Stimulated activated effector memory CD8-positive, alpha-beta T cell treated with anti-CD3 and anti-CD28 coated beads, Interleukin-12 subunit alpha, Interleukin-12 subunit beta, amount 100 ng/mL, for 72 hours (primary cell): ENCODE data around the gene VMO1.

Source experiments
- ATAC-seq: fragments of 150-1000 bp; cut with Tn5 transposase; 2 replicates; pipeline ENCODE4 v1.10.0; 2021
- DNase-seq, 2 donors: peaks; one replicate each; pipeline ENCODE4 v3.0.0; 2021 to 2022; ENCODE audit warnings: low spot score in 2 of 2
- H3K27ac Mint-ChIP-seq: one replicate; pipeline ENCODE4 v1.8.0; 2022; ENCODE audit warnings: mild to moderate bottlenecking, mixed read lengths
- H3K36me3 Mint-ChIP-seq: one replicate; pipeline ENCODE4 v1.8.0; 2022; ENCODE audit warnings: mild to moderate bottlenecking, mixed read lengths
- H3K4me1 Mint-ChIP-seq: one replicate; pipeline ENCODE4 v1.8.0; 2022; ENCODE audit warnings: mixed read lengths
- H3K4me3 Mint-ChIP-seq: one replicate; pipeline ENCODE4 v1.8.0; 2022; ENCODE audit warnings: mild to moderate bottlenecking, mixed read lengths
- H3K9me3 Mint-ChIP-seq: one replicate; pipeline ENCODE4 v1.8.0; 2022; ENCODE audit warnings: mixed read lengths

The VMO1 gene

GRCh38 chr17:4748686-4749085, 37.5 kb downstream of the VMO1 start:
- no peaks in the 10 kb centered on the region for H3K36me3 Mint-ChIP-seq
- no peak for DNase-seq
- ATAC-seq: no peak
- H3K4me3 Mint-ChIP-seq: peak overlapping the region; percentile 51
- no peaks in the 10 kb centered on the region for H3K9me3 Mint-ChIP-seq
- H3K27ac Mint-ChIP-seq: no peak overlapping the region
- peaks cover 12% of the 10 kb centered on the region for H3K4me1 Mint-ChIP-seq

- peaks cover 12% of the 10 kb centered on the region for H3K4me1 Mint-ChIP-seq
- no peak overlapping the region for H3K27ac Mint-ChIP-seq
- no peaks in the 10 kb centered on the region for H3K36me3 Mint-ChIP-seq
- ATAC-seq: peak; percentile 85
- H3K4me3 Mint-ChIP-seq: peak overlapping the region; percentile 51
- H3K9me3 Mint-ChIP-seq: no peaks in the 10 kb centered on the region
- no peak for DNase-seq
Observed at GRCh38 chr17:4747847-4748246, 38.3 kb downstream of the VMO1 start.

- no peak for ATAC-seq
- Mint-ChIP-seq H3K27ac (no peak overlapping the region), H3K4me3 (no peak overlapping the region), H3K4me1 (peaks cover 15% of the 10 kb centered on the region), H3K9me3 (no peaks in the 10 kb centered on the region), H3K36me3 (no peaks in the 10 kb centered on the region)
- no peak for DNase-seq
Observed at GRCh38 chr17:4744999-4745969, 40.9 kb downstream of the VMO1 start.

- no peak overlapping the region for H3K4me3 Mint-ChIP-seq
- H3K27ac Mint-ChIP-seq: no peak overlapping the region
- H3K36me3 Mint-ChIP-seq: no peaks in the 10 kb centered on the region
- H3K9me3 Mint-ChIP-seq: no peaks in the 10 kb centered on the region
- ATAC-seq (no peak), DNase-seq (no peak)
- H3K4me1 Mint-ChIP-seq: peaks cover 23% of the 10 kb centered on the region
Observed at GRCh38 chr17:4743898-4744297, 42.3 kb downstream of the VMO1 start.

GRCh38 chr17:4743216-4743615, 42.9 kb downstream of the VMO1 start:
- Mint-ChIP-seq H3K36me3 (no peaks in the 10 kb centered on the region), H3K9me3 (no peaks in the 10 kb centered on the region), H3K4me1 (peaks cover 25% of the 10 kb centered on the region), H3K4me3 (no peak overlapping the region), H3K27ac (no peak overlapping the region)
- ATAC-seq (no peak), DNase-seq (no peak)

- Mint-ChIP-seq H3K4me1 (peaks cover 21% of the 10 kb centered on the region), H3K36me3 (no peaks in the 10 kb centered on the region), H3K9me3 (no peaks in the 10 kb centered on the region), H3K27ac (no peak overlapping the region), H3K4me3 (no peak overlapping the region)
- DNase-seq: no peak
- ATAC-seq: no peak
Observed at GRCh38 chr17:4742629-4743028, 43.5 kb downstream of the VMO1 start.

GRCh38 chr17:4742133-4742532, 44.0 kb downstream of the VMO1 start:
- peaks cover 19% of the 10 kb centered on the region for H3K4me1 Mint-ChIP-seq

GRCh38 chr17:4741544-4741943, 44.6 kb downstream of the VMO1 start:
- DNase-seq (no peak), ATAC-seq (no peak)
- Mint-ChIP-seq H3K4me1 (peaks cover 19% of the 10 kb centered on the region), H3K36me3 (no peaks in the 10 kb centered on the region), H3K4me3 (no peak overlapping the region), H3K27ac (no peak overlapping the region), H3K9me3 (no peaks in the 10 kb centered on the region)

More at GRCh38 chr17:4742133-4742532, 44.0 kb downstream of the VMO1 start:
- H3K27ac Mint-ChIP-seq: no peak overlapping the region
- no peaks in the 10 kb centered on the region for H3K36me3 Mint-ChIP-seq
- no peak overlapping the region for H3K4me3 Mint-ChIP-seq
- ATAC-seq (no peak), DNase-seq (no peak)
- no peaks in the 10 kb centered on the region for H3K9me3 Mint-ChIP-seq

GRCh38 chr17:4740584-4740983, 45.6 kb downstream of the VMO1 start:
- Mint-ChIP-seq H3K36me3 (no peaks in the 10 kb centered on the region), H3K4me3 (peak overlapping the region; percentile 76), H3K9me3 (no peaks in the 10 kb centered on the region), H3K27ac (peak overlapping the region; percentile 29), H3K4me1 (peaks cover 26% of the 10 kb centered on the region)
- ATAC-seq (no peak), DNase-seq (no peak)

- peak overlapping the region; percentile 76 for H3K4me3 Mint-ChIP-seq
- ATAC-seq: no peak
- H3K27ac Mint-ChIP-seq: peak overlapping the region; percentile 29
- peaks cover 26% of the 10 kb centered on the region for H3K4me1 Mint-ChIP-seq
- no peak for DNase-seq
- H3K9me3 Mint-ChIP-seq: no peaks in the 10 kb centered on the region
- H3K36me3 Mint-ChIP-seq: no peaks in the 10 kb centered on the region
Observed at GRCh38 chr17:4740025-4740351, 46.2 kb downstream of the VMO1 start.

- ATAC-seq: peak; percentile 72
- Mint-ChIP-seq H3K27ac (peak within 1 kb of the TSS; percentile 40), H3K9me3 (no peaks in the 10 kb centered on the region), H3K4me1 (peaks cover 26% of the 10 kb centered on the region), H3K36me3 (no peaks in the 10 kb centered on the region), H3K4me3 (peak within 1 kb of the TSS; percentile 76)
- DNase-seq: peak; percentile 33 to 70
Observed at GRCh38 chr17:4739122-4740024, 46.8 kb downstream of the VMO1 start, which contains the start of the genes CXCL16 and ZMYND15. Gene CXCL16, minus strand, starts transcription at chr17:4739928. Its CDS starts 589 bp downstream, at chr17:4739339. Gene ZMYND15, plus strand, starts transcription at chr17:4739833. Its CDS starts 716 bp downstream, at chr17:4740549.

- H3K36me3 Mint-ChIP-seq: no peaks in the 10 kb centered on the region
Observed at GRCh38 chr17:4738136-4739121, 47.7 kb downstream of the VMO1 start.

GRCh38 chr17:4735876-4736651, 50.1 kb downstream of the VMO1 start:
- Mint-ChIP-seq H3K4me1 (peaks cover 31% of the 10 kb centered on the region), H3K4me3 (no peak overlapping the region), H3K27ac (no peak overlapping the region), H3K9me3 (no peaks in the 10 kb centered on the region), H3K36me3 (peaks cover 7% of the 10 kb centered on the region)
- DNase-seq (no peak), ATAC-seq (no peak)

More at GRCh38 chr17:4738136-4739121, 47.7 kb downstream of the VMO1 start:
- ATAC-seq: no peak
- Mint-ChIP-seq H3K27ac (peak overlapping the region; percentile 40), H3K4me3 (peak overlapping the region; percentile 76), H3K9me3 (no peaks in the 10 kb centered on the region), H3K4me1 (peaks cover 26% of the 10 kb centered on the region)
- no peak for DNase-seq
